ENCODE results near the gene HOTAIR.

DNA sequence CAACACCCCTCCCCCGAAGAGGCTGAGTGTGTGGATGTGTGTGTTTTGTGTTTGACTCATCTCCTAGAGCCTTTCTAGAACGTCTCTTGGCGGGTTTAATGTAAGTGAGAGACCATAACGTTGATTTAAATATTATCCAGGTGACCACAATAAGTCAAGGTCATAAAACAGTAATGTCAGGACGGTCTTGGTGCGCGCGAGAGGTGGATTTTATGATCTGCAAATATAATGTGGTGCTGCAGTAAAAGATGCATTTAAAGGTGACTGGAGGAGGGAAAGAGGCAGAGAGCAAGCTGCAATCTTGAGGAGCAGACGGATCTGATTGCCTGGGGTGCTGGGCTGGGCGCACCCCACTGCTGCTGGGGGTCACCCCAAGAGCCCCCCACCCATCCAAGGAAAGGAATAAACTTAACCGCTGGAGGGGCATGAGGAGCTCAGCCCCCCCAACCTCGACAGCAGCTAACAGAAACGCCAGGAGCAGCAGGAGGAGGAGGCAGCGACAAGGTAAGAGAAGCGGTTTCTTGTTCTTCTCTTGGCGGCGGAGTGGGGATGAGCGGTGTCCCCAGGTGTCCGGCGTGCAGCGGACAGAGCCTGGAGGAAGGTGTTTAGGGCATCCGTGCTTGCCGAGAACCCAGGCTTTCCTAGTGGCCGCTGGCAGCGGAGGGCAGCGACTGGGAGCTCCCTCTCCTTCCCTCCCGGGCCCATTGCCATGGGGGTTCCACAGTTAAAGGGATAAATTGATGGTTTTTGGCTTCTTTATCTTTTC, 15.7 kb upstream of the HOTAIR start:
- no peak for TF ChIP-seq POLR2A (IDR thresholded peaks at IDR 0.05)
- TF ChIP-seq, protein P1, sequence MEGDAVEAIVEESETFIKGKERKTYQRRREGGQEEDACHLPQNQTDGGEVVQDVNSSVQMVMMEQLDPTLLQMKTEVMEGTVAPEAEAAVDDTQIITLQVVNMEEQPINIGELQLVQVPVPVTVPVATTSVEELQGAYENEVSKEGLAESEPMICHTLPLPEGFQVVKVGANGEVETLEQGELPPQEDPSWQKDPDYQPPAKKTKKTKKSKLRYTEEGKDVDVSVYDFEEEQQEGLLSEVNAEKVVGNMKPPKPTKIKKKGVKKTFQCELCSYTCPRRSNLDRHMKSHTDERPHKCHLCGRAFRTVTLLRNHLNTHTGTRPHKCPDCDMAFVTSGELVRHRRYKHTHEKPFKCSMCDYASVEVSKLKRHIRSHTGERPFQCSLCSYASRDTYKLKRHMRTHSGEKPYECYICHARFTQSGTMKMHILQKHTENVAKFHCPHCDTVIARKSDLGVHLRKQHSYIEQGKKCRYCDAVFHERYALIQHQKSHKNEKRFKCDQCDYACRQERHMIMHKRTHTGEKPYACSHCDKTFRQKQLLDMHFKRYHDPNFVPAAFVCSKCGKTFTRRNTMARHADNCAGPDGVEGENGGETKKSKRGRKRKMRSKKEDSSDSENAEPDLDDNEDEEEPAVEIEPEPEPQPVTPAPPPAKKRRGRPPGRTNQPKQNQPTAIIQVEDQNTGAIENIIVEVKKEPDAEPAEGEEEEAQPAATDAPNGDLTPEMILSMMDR (IDR thresholded peaks at IDR 0.05), result no peak

Data from sigmoid colon (tissue), 3 donors.